HG03520 (cell line): ENCODE results near the gene SLC25A53.
A peak's percentile ranks its signal among the peaks of the same experiment; 100 is the strongest.
"Not testable (repeated sequence)": the region's sequence is repeated elsewhere in the genome, so short reads cannot be mapped to it uniquely, and the experiment has no call there.

Experiments used
- ATAC-seq: cut with Tn5 transposase; IDR thresholded peaks from one replicate; pipeline ENCODE4 v1.9.1; 2021; ENCODE audit warnings: mild to moderate bottlenecking, moderate library complexity; ENCODE audit not compliant: unreplicated experiment

The SLC25A53 gene

GRCh38 chrX:104075778-104076445 is 80.9 kb downstream of the SLC25A53 start, which contains the start of gene TMSB15C:
TSS of gene TMSB15C (minus strand) at chrX:104076236.
- peak; percentile 97 for ATAC-seq

GRCh38 chrX:104062636-104063035 is 94.2 kb downstream of the SLC25A53 start:
- ATAC-seq = not testable (repeated sequence)

GRCh38 chrX:104054956-104055355 is 101.9 kb downstream of the SLC25A53 start:
- ATAC-seq = not testable (repeated sequence)
